Esophagus muscularis mucosa (tissue), 4 donors: ENCODE measurements around the gene RAD51B. TPM values are rescaled to one million over a fixed set of nuclear protein-coding genes. Genes with fewer than 3 reads are reported as not detected.

ENCODE experiments used
- DNase-seq: peaks from one replicate; pipeline ENCODE4 v3.0.0-alpha.2; 2017; ENCODE audit errors: extremely low spot score
- H3K27ac ChIP-seq, 4 donors: fragments of 200-600 bp; sonication (generic); replicated peaks in 1 of 4; 1 replicate in 3 of 4; 2 replicates in 1 of 4; pipeline ENCODE4 v1.5.1; 2016 to 2019; ENCODE audit warnings: mild to moderate bottlenecking in 1 of 4
- H3K27me3 ChIP-seq, 4 donors: fragments of 200-600 bp; sonication (generic); one replicate each; pipeline versions ENCODE4 v1.5.1 to v1.6.0; 2016 to 2019
- H3K36me3 ChIP-seq, 4 donors: fragments of 200-600 bp; sonication (generic); one replicate each; pipeline ENCODE4 v1.5.1; 2016 to 2019
- H3K4me1 ChIP-seq, 4 donors: fragments of 200-600 bp; sonication (generic); one replicate each; pipeline ENCODE4 v1.5.1; 2016 to 2019
- H3K4me3 ChIP-seq, 4 donors: fragments of 200-600 bp; sonication (generic); 1 replicate in 2 of 4; 2 replicates in 2 of 4; pipeline ENCODE4 v1.5.1; 2016 to 2019; ENCODE audit warnings: mild to moderate bottlenecking in 4 of 4, moderate library complexity in 1 of 4
- H3K9me3 ChIP-seq, 4 donors: fragments of 200-600 bp; sonication (generic); 1 replicate in 3 of 4; 2 replicates in 1 of 4; pipeline ENCODE4 v1.5.1; 2016 to 2019
- CTCF ChIP-seq, 3 experiments: fragments of 200-600 bp in 2 of 3; fragments of 450-650 bp in 1 of 3; sonication (generic) in 2 of 3; IDR thresholded peaks; one replicate each; pipeline ENCODE4 v1.5.1; 2017 to 2019; ENCODE audit warnings: antibody characterized with exemption in 3 of 3, mild to moderate bottlenecking in 2 of 3, moderate library complexity in 1 of 3
- EP300 ChIP-seq: sonication (generic); formaldehyde crosslinking; IDR thresholded peaks from one replicate; pipeline ENCODE4 v1.6.1; 2017; ENCODE audit warnings: antibody characterized with exemption
- POLR2A ChIP-seq: fragments of 450-650 bp; IDR thresholded peaks from one replicate; pipeline ENCODE4 v1.6.1; 2017; ENCODE audit warnings: antibody characterized with exemption, moderate library complexity, mild to moderate bottlenecking, low read depth
- POLR2AphosphoS5 ChIP-seq, 2 donors: sonication (generic); formaldehyde crosslinking; IDR thresholded peaks; one replicate each; pipeline ENCODE4 v1.6.1; 2017; ENCODE audit warnings: antibody characterized with exemption in 2 of 2
- WGBS: methylation state at CpG from one replicate; pipeline ENCODE4 v1.1.5; 2018; 5-methylcytosine and 5-hydroxymethylcytosine counted together
- intact Hi-C: fragments of 100-400 bp; cut with DNase I; formaldehyde crosslinking; loops from one replicate; pipeline ENCODE4 v1.15.1; 2023
- total RNA-seq, 4 donors: library from RNA; depleted of rRNA; stranded (reverse); fragments of >200 nt; gene quantifications; one replicate each; pipeline versions ENCODE4 v1.1.0 to v1.2.1, GENCODE V29; 2016

The RAD51B gene
- total RNA-seq, 4 donors from 2014 or later = 2.8 to 11.1 (median 5.1) TPM

DNA sequence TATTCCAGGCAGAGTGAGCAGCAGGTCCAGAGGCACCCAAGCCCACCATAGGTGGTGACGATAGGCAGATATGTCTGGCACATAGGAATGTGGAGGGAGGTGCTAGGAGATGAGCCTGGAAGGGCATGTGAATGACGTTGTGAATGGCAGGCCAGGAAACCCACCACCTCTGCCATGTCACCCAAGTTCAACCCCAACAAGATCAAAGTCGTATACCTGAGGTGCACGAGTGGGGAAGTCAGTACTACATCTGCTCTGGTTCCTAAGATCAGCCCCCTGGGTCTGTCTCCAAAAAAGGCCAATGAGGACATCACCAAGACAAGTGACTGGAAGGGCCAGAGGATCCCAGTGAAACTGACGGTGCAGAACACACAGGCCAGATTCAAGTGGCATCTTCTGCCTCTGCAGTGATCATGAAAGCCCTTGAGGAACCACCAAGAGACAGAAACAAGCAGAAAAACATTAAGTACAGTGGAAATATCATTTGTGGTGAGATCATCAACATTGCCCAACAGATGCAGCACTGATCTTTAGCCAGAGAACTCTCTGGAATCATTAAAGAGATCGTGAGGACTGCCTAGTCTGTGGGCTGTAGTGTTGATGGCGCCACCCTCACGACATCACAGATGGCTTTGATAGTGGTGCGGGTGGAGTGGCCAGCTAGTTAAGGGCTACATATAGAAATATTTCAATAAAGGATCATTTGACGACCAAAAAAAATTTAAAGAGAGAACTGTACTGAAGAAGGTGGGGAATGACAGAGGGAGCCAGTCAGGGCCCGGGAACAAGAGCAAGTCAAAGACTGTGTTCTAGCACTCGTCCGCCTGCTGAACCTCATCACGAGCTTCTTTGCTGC, 873.6 kb downstream of the RAD51B start:
- Histone ChIP-seq H3K4me3 (no peak overlapping the region), H3K9me3 (no peaks in the 10 kb centered on the region), H3K27ac (no peak overlapping the region), H3K36me3 (no peaks in the 10 kb centered on the region), H3K27me3 (no peaks in the 10 kb centered on the region), H3K4me1 (peaks cover 15 to 57% (median 32%) of the 10 kb centered on the region in 4 donors)
- intact Hi-C loops = no loop called here
- 87% methylated on average over 14 of the region's 14 CpGs for WGBS
- DNase-seq = no peak
- TF ChIP-seq CTCF (IDR thresholded peaks at IDR 0.05) (no peak), POLR2A (no peak), POLR2AphosphoS5 (IDR thresholded peaks at IDR 0.05) (peak in 1 of 2 donors; percentile 10)

DNA sequence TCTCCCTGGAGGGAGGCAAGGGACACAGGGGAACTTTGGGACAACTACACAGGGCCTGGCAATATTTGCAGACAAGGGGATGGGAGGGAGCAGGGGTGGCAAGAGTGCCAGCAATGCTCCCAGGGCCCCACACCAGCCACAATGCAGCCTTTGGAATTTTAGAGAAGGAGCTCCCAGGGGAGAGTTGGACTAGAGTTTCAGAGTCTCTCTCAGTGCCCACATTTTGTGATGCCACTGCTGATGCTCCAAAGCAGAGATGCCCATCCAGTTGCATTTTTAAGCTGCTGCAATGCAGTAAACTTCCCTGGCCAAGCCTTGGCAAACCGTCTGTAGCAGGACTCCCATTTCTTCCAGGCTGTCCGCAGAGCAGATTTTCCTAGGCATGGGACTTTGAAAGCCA, 874.3 kb downstream of the RAD51B start:
- Histone ChIP-seq H3K4me1 (peaks cover 12 to 49% (median 25%) of the 10 kb centered on the region in 4 donors), H3K36me3 (no peaks in the 10 kb centered on the region), H3K4me3 (no peak overlapping the region), H3K27me3 (no peaks in the 10 kb centered on the region), H3K27ac (peak overlapping the region in 1 of 4 donors; percentile 5), H3K9me3 (no peaks in the 10 kb centered on the region)
- 79% methylated on average over 2 of the region's 2 CpGs for WGBS
- TF ChIP-seq CTCF (IDR thresholded peaks at IDR 0.05) = no peak
- no peak for TF ChIP-seq EP300
- TF ChIP-seq POLR2A = no peak
- TF ChIP-seq POLR2AphosphoS5 (IDR thresholded peaks at IDR 0.05) = no peak
- no peak for DNase-seq
- intact Hi-C loops = no loop called here

DNA sequence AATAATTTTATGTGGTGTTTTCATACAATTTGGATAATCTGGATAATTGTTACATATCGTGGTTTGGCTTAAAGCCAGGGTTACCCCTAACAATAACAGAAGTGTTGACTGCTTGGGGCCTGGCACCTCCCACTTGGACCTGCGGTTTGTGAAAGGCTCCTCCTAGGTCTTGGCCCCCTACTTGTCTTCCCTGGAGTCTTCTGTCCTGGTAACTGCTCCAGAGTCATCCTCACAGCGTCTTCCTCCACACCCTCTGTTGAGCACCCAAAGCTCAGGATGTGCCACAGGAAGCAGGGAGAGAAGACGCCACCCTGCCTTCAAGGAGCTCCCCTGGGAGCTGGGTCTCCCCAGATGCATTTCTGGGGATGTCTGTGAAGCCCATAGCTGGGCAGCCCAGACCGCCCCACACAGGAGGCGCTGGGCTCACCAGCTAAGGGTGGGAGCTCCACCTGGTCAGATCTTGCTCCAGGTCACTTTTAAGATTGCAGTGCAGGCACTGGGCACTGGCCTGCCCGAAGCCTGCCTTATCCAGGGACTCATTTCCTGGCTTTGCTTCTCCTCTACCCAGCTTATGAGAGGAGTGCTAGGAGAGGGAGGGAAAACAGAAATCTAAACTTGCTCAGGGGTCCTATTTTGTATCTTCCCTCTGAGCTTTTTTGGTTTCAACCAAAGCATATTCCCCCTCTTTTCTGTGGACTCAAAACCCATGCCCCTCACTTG, 875.1 kb downstream of the RAD51B start:
- no peak for TF ChIP-seq POLR2A
- 79% methylated on average over 5 of the region's 7 CpGs for WGBS
- peak overlapping the region in 1 of 4 donors; percentile 5 for H3K27ac ChIP-seq
- H3K4me3 ChIP-seq = no peak overlapping the region
- no peak for DNase-seq
- H3K36me3 ChIP-seq = no peaks in the 10 kb centered on the region
- H3K9me3 ChIP-seq = no peaks in the 10 kb centered on the region
- intact Hi-C loops = no loop called here
- no peaks in the 10 kb centered on the region for H3K27me3 ChIP-seq
- H3K4me1 ChIP-seq = peaks cover 11 to 42% (median 17%) of the 10 kb centered on the region in 4 donors

DNA sequence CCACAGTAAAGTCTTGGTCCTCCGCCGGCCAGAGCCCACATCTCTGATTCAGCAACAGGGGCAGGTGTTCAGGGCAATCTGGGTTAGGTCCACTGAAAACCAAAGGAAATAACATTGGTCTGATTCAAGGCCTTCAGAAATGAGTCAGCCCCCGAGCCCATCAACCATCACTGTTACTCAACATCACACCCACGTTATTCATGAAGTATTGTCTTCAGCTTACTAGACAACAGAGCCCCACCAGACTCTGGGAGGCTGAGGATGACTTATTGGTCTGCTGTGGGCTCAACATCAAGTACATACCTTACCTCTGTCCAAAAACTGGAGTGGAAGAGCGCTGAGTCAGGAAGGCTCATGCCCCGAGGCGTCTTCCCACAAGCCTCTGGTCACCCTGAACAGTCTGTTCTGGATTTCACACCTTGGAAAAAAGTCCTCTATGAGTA, 875.8 kb downstream of the RAD51B start:
- H3K27me3 ChIP-seq = no peaks in the 10 kb centered on the region
- no peak for DNase-seq
- H3K9me3 ChIP-seq = no peaks in the 10 kb centered on the region
- 70% methylated on average over 7 of the region's 7 CpGs for WGBS
- TF ChIP-seq POLR2AphosphoS5 (IDR thresholded peaks at IDR 0.05) = peak; percentile 40 to 46
- TF ChIP-seq POLR2A = no peak
- H3K27ac ChIP-seq = peak overlapping the region in 1 of 4 donors; percentile 34
- no peaks in the 10 kb centered on the region for H3K36me3 ChIP-seq
- no peak overlapping the region for H3K4me3 ChIP-seq
- intact Hi-C loops = no loop called here
- peaks cover 10 to 35% (median 14%) of the 10 kb centered on the region in 4 donors for H3K4me1 ChIP-seq

DNA sequence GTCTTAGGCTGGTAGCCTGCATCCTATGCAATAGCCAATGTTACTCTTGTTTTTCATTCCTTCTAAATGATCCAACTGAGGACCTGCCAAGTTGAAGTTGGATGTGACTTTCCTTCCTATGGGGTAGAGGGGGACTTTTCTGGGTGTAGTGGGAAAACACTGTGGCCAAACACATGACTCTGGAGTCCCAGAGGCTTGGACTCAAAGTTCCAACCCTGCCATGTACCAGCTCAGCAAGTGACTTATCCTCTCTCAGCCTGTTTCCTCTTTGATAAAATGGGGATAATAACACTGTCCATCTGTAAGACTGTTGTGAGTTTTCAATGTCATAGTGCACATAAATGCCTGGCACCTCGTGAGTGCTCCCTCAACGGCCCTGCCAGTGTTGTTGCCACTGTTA, 876.3 kb downstream of the RAD51B start:
- no peaks in the 10 kb centered on the region for H3K9me3 ChIP-seq
- no peak overlapping the region for H3K4me3 ChIP-seq
- 89% methylated on average over 2 of the region's 2 CpGs for WGBS
- no peak for DNase-seq
- H3K27me3 ChIP-seq = no peaks in the 10 kb centered on the region
- H3K27ac ChIP-seq = peak overlapping the region in 1 of 4 donors; percentile 34
- TF ChIP-seq POLR2AphosphoS5 (IDR thresholded peaks at IDR 0.05) (no peak), POLR2A (no peak), CTCF (IDR thresholded peaks at IDR 0.05) (no peak), EP300 (no peak)
- peaks cover 10 to 31% (median 12%) of the 10 kb centered on the region in 4 donors for H3K4me1 ChIP-seq
- intact Hi-C loops = no loop called here
- no peaks in the 10 kb centered on the region for H3K36me3 ChIP-seq
